ENCODE measurements around the gene MYRF.

DNA sequence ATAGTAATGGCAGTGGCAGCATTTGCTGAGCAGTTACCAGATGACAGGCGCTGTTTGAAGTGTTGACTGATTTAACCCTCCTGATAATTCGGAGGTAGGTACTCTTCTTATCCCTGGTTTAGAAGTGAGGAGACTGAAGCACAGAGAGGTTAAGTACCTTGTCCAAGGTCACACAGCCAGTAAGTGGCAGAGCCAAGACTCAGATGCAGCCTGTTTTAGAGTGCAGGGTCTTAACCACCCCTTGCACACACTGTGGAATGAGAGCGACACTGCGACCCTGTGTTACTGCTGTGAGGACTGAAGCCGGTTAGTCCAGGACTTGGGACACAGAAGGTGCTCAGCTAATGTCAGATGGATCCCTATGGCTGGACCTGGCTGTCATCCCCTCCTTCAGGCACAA, 37.5 kb upstream of the MYRF start:
- TF ChIP-seq, protein P1, sequence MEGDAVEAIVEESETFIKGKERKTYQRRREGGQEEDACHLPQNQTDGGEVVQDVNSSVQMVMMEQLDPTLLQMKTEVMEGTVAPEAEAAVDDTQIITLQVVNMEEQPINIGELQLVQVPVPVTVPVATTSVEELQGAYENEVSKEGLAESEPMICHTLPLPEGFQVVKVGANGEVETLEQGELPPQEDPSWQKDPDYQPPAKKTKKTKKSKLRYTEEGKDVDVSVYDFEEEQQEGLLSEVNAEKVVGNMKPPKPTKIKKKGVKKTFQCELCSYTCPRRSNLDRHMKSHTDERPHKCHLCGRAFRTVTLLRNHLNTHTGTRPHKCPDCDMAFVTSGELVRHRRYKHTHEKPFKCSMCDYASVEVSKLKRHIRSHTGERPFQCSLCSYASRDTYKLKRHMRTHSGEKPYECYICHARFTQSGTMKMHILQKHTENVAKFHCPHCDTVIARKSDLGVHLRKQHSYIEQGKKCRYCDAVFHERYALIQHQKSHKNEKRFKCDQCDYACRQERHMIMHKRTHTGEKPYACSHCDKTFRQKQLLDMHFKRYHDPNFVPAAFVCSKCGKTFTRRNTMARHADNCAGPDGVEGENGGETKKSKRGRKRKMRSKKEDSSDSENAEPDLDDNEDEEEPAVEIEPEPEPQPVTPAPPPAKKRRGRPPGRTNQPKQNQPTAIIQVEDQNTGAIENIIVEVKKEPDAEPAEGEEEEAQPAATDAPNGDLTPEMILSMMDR (IDR thresholded peaks at IDR 0.05) = no peak
- TF ChIP-seq ZFX (IDR thresholded peaks at IDR 0.05; ENCODE audit: borderline replicate concordance) = no peak

Measured in 22Rv1 (cell line).